HG02981 (cell line): Measurements from ENCODE around the gene PALD1.

ENCODE experiments used
- ATAC-seq: cut with Tn5 transposase; IDR thresholded peaks from one replicate; pipeline ENCODE4 v1.9.1; 2021; ENCODE audit warnings: mild to moderate bottlenecking, moderate library complexity; ENCODE audit not compliant: unreplicated experiment

PALD1 gene

GRCh38 chr10:70457759-70458305 is 20.7 kb upstream of the PALD1 start:
- ATAC-seq: no peak

GRCh38 chr10:70458329-70459060 is 20.1 kb upstream of the PALD1 start:
- ATAC-seq: no peak

- no peak for ATAC-seq
Measured at GRCh38 chr10:70459061-70459773, 19.4 kb upstream of the PALD1 start.

GRCh38 chr10:70459774-70460490 is 18.6 kb upstream of the PALD1 start:
- no peak for ATAC-seq

GRCh38 chr10:70461397-70462348 is 16.9 kb upstream of the PALD1 start:
- peak; percentile 51 for ATAC-seq

GRCh38 chr10:70462349-70462984 is 16.1 kb upstream of the PALD1 start:
- no peak for ATAC-seq

- no peak for ATAC-seq
Measured at GRCh38 chr10:70465278-70465677, 13.3 kb upstream of the PALD1 start.

- ATAC-seq: no peak
Measured at GRCh38 chr10:70465832-70466231, 12.7 kb upstream of the PALD1 start.

- no peak for ATAC-seq
Measured at GRCh38 chr10:70466951-70467350, 11.6 kb upstream of the PALD1 start.

- no peak for ATAC-seq
Measured at GRCh38 chr10:70472799-70473454, 5.6 kb upstream of the PALD1 start.

GRCh38 chr10:70474780-70475179 is 3.8 kb upstream of the PALD1 start:
- no peak for ATAC-seq

GRCh38 chr10:70475661-70476060 is 2.9 kb upstream of the PALD1 start:
- ATAC-seq: no peak

- no peak for ATAC-seq
Measured at GRCh38 chr10:70476249-70477035, 2.1 kb upstream of the PALD1 start.

GRCh38 chr10:70477661-70478162 is 855 bp upstream of the PALD1 start:
- ATAC-seq: no peak

GRCh38 chr10:70479165-70479581 is 606 bp downstream of the PALD1 start:
- ATAC-seq: no peak

- ATAC-seq: no peak
Measured at GRCh38 chr10:70479626-70480238, 1.2 kb downstream of the PALD1 start.

- no peak for ATAC-seq
Measured at GRCh38 chr10:70480239-70480861, 1.8 kb downstream of the PALD1 start.

GRCh38 chr10:70481105-70481504 is 2.5 kb downstream of the PALD1 start:
- no peak for ATAC-seq
